CD4-positive, alpha-beta T cell (primary cell): ENCODE data around the gene PRKCSH. TPM values are rescaled to one million over a fixed set of nuclear protein-coding genes. Genes with fewer than 3 reads are reported as not detected.
"Not testable (repeated sequence)": the region's sequence is repeated elsewhere in the genome, so short reads cannot be mapped to it uniquely, and the experiment has no call there.

Experiments
- ATAC-seq: fragments of 200-7000 bp; cut with Tn5 transposase; one replicate; pipeline ENCODE4 v1.10.0; 2022; ENCODE audit warnings: mild to moderate bottlenecking; ENCODE audit not compliant: poor library complexity
- CTCF ChIA-PET: fragments of 350-600 bp; sonication (Branson Sonifier 250); formaldehyde crosslinking; loops from one replicate; lab custom pipeline; 2021; ENCODE audit warnings: antibody characterized with exemption, inconsistent platforms; lab: Charles Lee
- POLR2A ChIA-PET: fragments of 350-600 bp; sonication (Branson Sonifier 250); formaldehyde crosslinking; loops from one replicate; lab custom pipeline; 2021; ENCODE audit warnings: antibody characterized with exemption, inconsistent platforms; lab: Charles Lee
- DNase-seq, 14 experiments: peaks; one replicate each; pipeline ENCODE4 v3.0.0-alpha.2; 2013 to 2020; ENCODE audit warnings: mixed read lengths in 2 of 14
- H3K27ac ChIP-seq, 2 donors: one replicate each; pipeline versions ENCODE4 v1.5.1 to v1.7.0; 2013; ENCODE audit warnings: low read length in 2 of 2, low read depth in 1 of 2, mild to moderate bottlenecking in 1 of 2
- H3K27me3 ChIP-seq, 2 experiments: 1 replicate in 1 of 2; 2 replicates in 1 of 2; pipeline versions ENCODE4 v1.6.1 to v1.7.0; 2013; ENCODE audit warnings: low read length in 2 of 2, control low read depth in 1 of 2, mild to moderate bottlenecking in 1 of 2, moderate library complexity in 1 of 2; ENCODE audit not compliant: insufficient read depth in 2 of 2, control insufficient read depth in 1 of 2
- H3K36me3 ChIP-seq: one replicate; pipeline ENCODE4 v1.6.1; 2013; ENCODE audit warnings: low read length, control low read depth; ENCODE audit not compliant: insufficient read depth
- H3K4me1 ChIP-seq: one replicate; pipeline ENCODE4 v1.6.1; 2013; ENCODE audit warnings: low read length, control low read depth; ENCODE audit not compliant: insufficient read depth
- H3K4me3 ChIP-seq: one replicate; pipeline ENCODE4 v1.5.1; 2013; ENCODE audit warnings: mild to moderate bottlenecking, low read length, moderate library complexity
- H3K9me3 ChIP-seq, 2 experiments: 1 replicate in 1 of 2; 2 replicates in 1 of 2; pipeline versions ENCODE4 v1.6.1 to v1.7.0; 2013; ENCODE audit warnings: low read length in 2 of 2, mild to moderate bottlenecking in 2 of 2, control low read depth in 1 of 2, moderate library complexity in 1 of 2; ENCODE audit not compliant: control insufficient read depth in 1 of 2, insufficient read depth in 1 of 2
- H3K27ac Mint-ChIP-seq: one replicate; pipeline ENCODE4 v1.8.0; 2020; ENCODE audit warnings: mixed read lengths
- H3K27me3 Mint-ChIP-seq: one replicate; pipeline ENCODE4 v1.8.0; 2021; ENCODE audit warnings: mixed read lengths
- H3K36me3 Mint-ChIP-seq: one replicate; pipeline ENCODE4 v1.8.0; 2021; ENCODE audit warnings: low read depth, mixed read lengths
- H3K4me1 Mint-ChIP-seq: one replicate; pipeline ENCODE4 v1.8.0; 2021; ENCODE audit warnings: low read depth, mixed read lengths
- H3K4me3 Mint-ChIP-seq: one replicate; pipeline ENCODE4 v1.8.0; 2020; ENCODE audit warnings: mild to moderate bottlenecking, mixed read lengths
- H3K9me3 Mint-ChIP-seq: one replicate; pipeline ENCODE4 v1.8.0; 2020; ENCODE audit warnings: mixed read lengths
- CTCF ChIP-seq: fragments of 200-600 bp; IDR thresholded peaks from one replicate; pipeline ENCODE4 v1.8.0; 2022; ENCODE audit warnings: antibody characterized with exemption, mild to moderate bottlenecking
- intact Hi-C, 2 experiments: fragments of 100-400 bp; cut with DNase I in 1 of 2; cut with micrococcal nuclease in 1 of 2; formaldehyde crosslinking; loops; one replicate each; pipeline versions ENCODE4 v1.15.1 to v1.9.0; 2023 to 2025; cut with DNase I, micrococcal nuclease
- total RNA-seq, 174 experiments: library from RNA in 2 of 174; stranded (reverse) in 2 of 174; gene quantifications; one replicate each; pipeline ENCODE4 v1.2.3 and lab custom pipeline; 2021 to 2026

The PRKCSH gene
- total RNA-seq, 2 experiments from 2014 or later, result 257 to 260 TPM

DNA sequence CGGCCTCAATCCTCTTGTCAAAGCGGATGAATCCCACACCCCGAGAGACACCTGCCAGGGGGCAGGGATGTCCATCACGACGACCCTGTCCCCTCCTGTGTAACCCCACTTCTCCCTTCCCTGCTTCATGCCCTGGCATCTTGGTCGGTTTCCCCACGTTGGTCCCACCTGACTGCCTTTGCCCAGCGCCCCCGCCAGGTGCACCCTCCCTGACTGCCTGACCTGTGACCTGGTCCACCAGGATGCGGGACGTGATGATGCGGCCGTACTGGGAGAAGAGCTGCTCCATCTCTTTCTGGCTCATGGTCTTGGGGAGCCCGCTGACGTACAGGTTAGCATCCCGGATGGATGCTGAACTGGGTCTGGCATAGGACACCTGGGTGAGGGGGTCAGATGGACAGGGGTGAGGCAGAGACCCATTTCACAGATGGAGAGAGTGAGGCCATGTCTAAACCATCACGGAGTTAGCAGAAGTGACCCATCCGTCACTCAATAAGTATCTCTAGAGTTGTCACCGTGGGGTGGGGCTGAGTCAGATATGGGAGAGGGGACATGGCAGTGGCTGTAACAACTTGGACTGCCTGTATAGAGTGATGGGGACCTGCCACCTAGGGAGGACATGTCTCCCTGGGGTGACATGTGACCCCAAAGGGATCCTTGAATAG is 22.9 kb downstream of the PRKCSH start:
- no peak overlapping the region for H3K4me3 Mint-ChIP-seq
- no peaks in the 10 kb centered on the region for H3K36me3 ChIP-seq
- POLR2A ChIA-PET, result no interaction called here
- intact Hi-C loops, result no loop called here
- no peak for DNase-seq
- no peak overlapping the region for H3K27ac ChIP-seq
- H3K27me3 ChIP-seq, result no peaks in the 10 kb centered on the region
- CTCF ChIA-PET, result no interaction called here
- no peaks in the 10 kb centered on the region for H3K36me3 Mint-ChIP-seq
- no peaks in the 10 kb centered on the region for H3K4me1 ChIP-seq
- H3K9me3 ChIP-seq, result no peaks in the 10 kb centered on the region
- no peak overlapping the region for H3K4me3 ChIP-seq
- H3K4me1 Mint-ChIP-seq, result no peaks in the 10 kb centered on the region
- H3K27ac Mint-ChIP-seq, result no peak overlapping the region
- peaks cover 23% of the 10 kb centered on the region for H3K27me3 Mint-ChIP-seq
- TF ChIP-seq CTCF, result no peak
- H3K9me3 Mint-ChIP-seq, result no peaks in the 10 kb centered on the region
- no peak for ATAC-seq

DNA sequence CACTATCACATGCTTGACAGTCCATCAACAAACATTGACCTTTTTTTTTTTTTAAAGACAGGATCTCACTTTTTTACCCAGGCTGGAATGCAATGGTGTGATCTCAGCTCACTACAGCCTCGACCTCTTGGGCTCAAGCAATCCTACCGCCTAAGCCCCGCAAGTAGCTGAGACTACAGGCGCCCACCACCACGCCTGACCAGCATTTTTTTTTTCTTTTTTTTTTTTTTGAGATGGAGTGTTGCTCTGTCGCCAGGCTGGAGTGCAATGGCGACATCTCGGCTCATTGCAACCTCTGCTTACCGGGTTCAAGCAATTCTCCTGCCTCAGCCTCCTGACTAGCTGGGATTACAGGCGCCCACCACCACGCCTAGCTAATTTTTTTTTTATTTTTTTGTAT is 23.5 kb downstream of the PRKCSH start:
- H3K27ac Mint-ChIP-seq, H3K27me3 ChIP-seq, H3K9me3 Mint-ChIP-seq, H3K4me3 ChIP-seq, H3K4me3 Mint-ChIP-seq, H3K9me3 ChIP-seq, ATAC-seq, POLR2A ChIA-PET, H3K4me1 ChIP-seq, intact Hi-C loops, H3K4me1 Mint-ChIP-seq, DNase-seq, H3K36me3 ChIP-seq, H3K27ac ChIP-seq, CTCF ChIA-PET, H3K36me3 Mint-ChIP-seq: not testable (repeated sequence)
- H3K27me3 Mint-ChIP-seq, result peaks cover 23% of the 10 kb centered on the region

- peak in 1 of 14 experiments; percentile 38 for DNase-seq
- Mint-ChIP-seq H3K27me3 (peaks cover 23% of the 10 kb centered on the region), H3K4me1 (no peaks in the 10 kb centered on the region), H3K9me3 (no peaks in the 10 kb centered on the region), H3K36me3 (no peaks in the 10 kb centered on the region), H3K27ac (no peak overlapping the region), H3K4me3 (no peak overlapping the region)
- Histone ChIP-seq H3K4me1 (no peaks in the 10 kb centered on the region), H3K27me3 (no peaks in the 10 kb centered on the region), H3K4me3 (no peak overlapping the region), H3K27ac (no peak overlapping the region), H3K36me3 (no peaks in the 10 kb centered on the region), H3K9me3 (no peaks in the 10 kb centered on the region)
- TF ChIP-seq CTCF, result no peak
- ChIA-PET POLR2A (no interaction called here), CTCF (no interaction called here)
- intact Hi-C loops, result no loop called here
- no peak for ATAC-seq
Measured at GRCh38 chr19:11460207-11460606, 24.8 kb downstream of the PRKCSH start.

DNA sequence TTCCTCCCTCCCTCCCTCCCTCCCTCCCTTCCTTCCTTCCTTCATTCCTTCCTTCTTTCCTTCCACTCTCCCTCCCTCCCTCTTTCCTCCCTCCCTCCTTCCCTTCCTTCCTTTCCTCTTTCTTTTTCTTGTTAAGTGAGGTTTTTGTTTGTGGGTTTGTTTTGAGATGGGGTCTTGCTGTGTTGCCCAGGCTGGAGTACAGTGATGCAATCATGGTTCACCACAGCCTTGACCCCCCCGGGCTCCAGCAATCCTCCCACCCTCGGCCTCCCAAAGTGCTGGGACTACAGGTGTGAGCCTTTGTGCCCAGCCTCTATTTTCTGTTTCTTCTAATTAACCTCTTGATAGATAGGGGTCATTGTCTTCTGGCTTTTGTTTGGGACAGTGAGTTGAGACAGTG is 26.0 kb downstream of the PRKCSH start:
- no peak overlapping the region for H3K4me3 ChIP-seq
- Mint-ChIP-seq H3K36me3 (no peaks in the 10 kb centered on the region), H3K27me3 (peaks cover 23% of the 10 kb centered on the region), H3K4me1 (no peaks in the 10 kb centered on the region), H3K27ac (no peak overlapping the region), H3K9me3 (no peaks in the 10 kb centered on the region), H3K4me3 (no peak overlapping the region)
- no peak for ATAC-seq
- CTCF ChIA-PET, result no interaction called here
- H3K36me3 ChIP-seq, result no peaks in the 10 kb centered on the region
- H3K9me3 ChIP-seq, result no peaks in the 10 kb centered on the region
- intact Hi-C loops, result no loop called here
- H3K4me1 ChIP-seq, result no peaks in the 10 kb centered on the region
- no peaks in the 10 kb centered on the region for H3K27me3 ChIP-seq
- DNase-seq, result no peak
- POLR2A ChIA-PET, result no interaction called here
- no peak for TF ChIP-seq CTCF
- no peak overlapping the region for H3K27ac ChIP-seq
